Measurements from ENCODE around the gene CST3. TPM values are rescaled to one million over a fixed set of nuclear protein-coding genes. Genes with fewer than 3 reads are reported as not detected.

Gene CST3
- total RNA-seq, 1 donor from 2014 or later = 2,609 TPM

GRCh38 chr20:23683281-23683680 is 45.5 kb upstream of the CST3 start:
- no peaks in the 10 kb centered on the region for H3K9me3 ChIP-seq

GRCh38 chr20:23680146-23680545 is 42.4 kb upstream of the CST3 start:
- Histone ChIP-seq H3K4me1 (no peaks in the 10 kb centered on the region), H3K9me3 (no peaks in the 10 kb centered on the region), H3K4me3 (no peak overlapping the region), H3K27me3 (no peaks in the 10 kb centered on the region), H3K27ac (no peak overlapping the region), H3K36me3 (no peaks in the 10 kb centered on the region)
- peak in 1 of 2 donors; percentile 45 for DNase-seq (ENCODE audit: low spot score in 2 of 2)
- intact Hi-C loops (cut with DNase I) = no loop called here
- TF ChIP-seq CTCF (IDR thresholded peaks at IDR 0.05) = no peak

More at GRCh38 chr20:23683281-23683680, 45.5 kb upstream of the CST3 start:
- Histone ChIP-seq H3K4me3 (no peak overlapping the region), H3K4me1 (no peaks in the 10 kb centered on the region), H3K36me3 (no peaks in the 10 kb centered on the region), H3K27me3 (no peaks in the 10 kb centered on the region), H3K27ac (no peak overlapping the region)
- no peak for TF ChIP-seq CTCF (IDR thresholded peaks at IDR 0.05)
- DNase-seq (ENCODE audit: low spot score in 2 of 2) = no peak
- intact Hi-C loops (cut with DNase I) = no loop called here

- intact Hi-C loops (cut with DNase I) = no loop called here
- Histone ChIP-seq H3K9me3 (no peaks in the 10 kb centered on the region), H3K27ac (no peak overlapping the region), H3K36me3 (no peaks in the 10 kb centered on the region), H3K4me1 (no peaks in the 10 kb centered on the region), H3K4me3 (no peak overlapping the region), H3K27me3 (no peaks in the 10 kb centered on the region)
- TF ChIP-seq CTCF (IDR thresholded peaks at IDR 0.05) = no peak
- peak in 1 of 2 donors; percentile 11 for DNase-seq (ENCODE audit: low spot score in 2 of 2)
Observed at GRCh38 chr20:23679133-23680092, 41.7 kb upstream of the CST3 start.

GRCh38 chr20:23673209-23673608 is 35.5 kb upstream of the CST3 start:
- no peak overlapping the region for H3K4me3 ChIP-seq
- H3K27ac ChIP-seq = no peak overlapping the region
- no peaks in the 10 kb centered on the region for H3K27me3 ChIP-seq
- no peaks in the 10 kb centered on the region for H3K36me3 ChIP-seq
- H3K4me1 ChIP-seq = no peaks in the 10 kb centered on the region
- TF ChIP-seq CTCF (IDR thresholded peaks at IDR 0.05) = no peak
- DNase-seq (ENCODE audit: low spot score in 2 of 2) = no peak
- no peaks in the 10 kb centered on the region for H3K9me3 ChIP-seq
- intact Hi-C loops (cut with DNase I) = no loop called here

- no peaks in the 10 kb centered on the region for H3K4me1 ChIP-seq
- TF ChIP-seq CTCF (IDR thresholded peaks at IDR 0.05) = no peak
- no peak overlapping the region for H3K27ac ChIP-seq
- no peaks in the 10 kb centered on the region for H3K36me3 ChIP-seq
- no peak for DNase-seq (ENCODE audit: low spot score in 2 of 2)
- H3K4me3 ChIP-seq = no peak overlapping the region
- intact Hi-C loops (cut with DNase I) = no loop called here
- H3K9me3 ChIP-seq = no peaks in the 10 kb centered on the region
- H3K27me3 ChIP-seq = no peaks in the 10 kb centered on the region
Observed at GRCh38 chr20:23672158-23672557, 34.4 kb upstream of the CST3 start.
